AML-193 (cell line): Measurements from ENCODE around the gene PRKACB.

Experiments used
- DNase-seq, 2 experiments: peaks; one replicate each; lab custom pipeline; 2025; lab: John Stamatoyannopoulos, UW

The PRKACB gene

GRCh38 chr1:84156210-84156621 is 12.1 kb downstream of the PRKACB start:
- DNase-seq: no peak

GRCh38 chr1:84159533-84160240 is 15.6 kb downstream of the PRKACB start:
- DNase-seq: peak; percentile 64 to 71

- no peak for DNase-seq
These were observed 18.2 kb downstream of the PRKACB start for GRCh38 chr1:84162295-84162694.

- DNase-seq: no peak
These were observed 19.3 kb downstream of the PRKACB start for GRCh38 chr1:84163123-84163931.

GRCh38 chr1:84164161-84164560 is 20.1 kb downstream of the PRKACB start:
- DNase-seq: no peak

GRCh38 chr1:84164567-84165021 is 20.5 kb downstream of the PRKACB start:
- DNase-seq: no peak

GRCh38 chr1:84165601-84166000 is 21.5 kb downstream of the PRKACB start:
- no peak for DNase-seq

- DNase-seq: no peak
These were observed 22.7 kb downstream of the PRKACB start for GRCh38 chr1:84166797-84167196.

- no peak for DNase-seq
These were observed 24.7 kb downstream of the PRKACB start for GRCh38 chr1:84168783-84169182.

- no peak for DNase-seq
These were observed 26.1 kb downstream of the PRKACB start for GRCh38 chr1:84170171-84170570.

- no peak for DNase-seq
These were observed 27.4 kb downstream of the PRKACB start for GRCh38 chr1:84171481-84171880.

- no peak for DNase-seq
These were observed 30.0 kb downstream of the PRKACB start for GRCh38 chr1:84174051-84174556.

GRCh38 chr1:84181350-84182005 is 37.4 kb downstream of the PRKACB start:
- no peak for DNase-seq

GRCh38 chr1:84190455-84190854 is 46.4 kb downstream of the PRKACB start:
- no peak for DNase-seq

- DNase-seq: no peak
These were observed 48.6 kb downstream of the PRKACB start for GRCh38 chr1:84192681-84193080.

- no peak for DNase-seq
These were observed 54.8 kb downstream of the PRKACB start for GRCh38 chr1:84198832-84199231.

- no peak for DNase-seq
These were observed 55.2 kb downstream of the PRKACB start for GRCh38 chr1:84199257-84199656.

- DNase-seq: peak; percentile 17 to 26
These were observed 58.1 kb downstream of the PRKACB start for GRCh38 chr1:84202126-84202525.

GRCh38 chr1:84206375-84206774 is 62.3 kb downstream of the PRKACB start:
- DNase-seq: no peak

- no peak for DNase-seq
These were observed 64.9 kb downstream of the PRKACB start for GRCh38 chr1:84208935-84209334.

- DNase-seq: no peak
These were observed 70.3 kb downstream of the PRKACB start for GRCh38 chr1:84214115-84214956.

GRCh38 chr1:84217239-84217638 is 73.2 kb downstream of the PRKACB start:
- no peak for DNase-seq
